Ascending aorta (tissue), 2 donors: ENCODE results near the gene TMEM256. TPM values are rescaled to one million over a fixed set of nuclear protein-coding genes. Genes with fewer than 3 reads are reported as not detected.

ENCODE experiments used
- DNase-seq, 2 donors: peaks; one replicate each; pipeline ENCODE4 v3.0.0-alpha.2; 2019; ENCODE audit warnings: low spot score in 2 of 2
- H3K27ac ChIP-seq, 2 donors: fragments of 200-600 bp; sonication (generic); one replicate each; pipeline ENCODE4 v1.5.1; 2016 to 2017; ENCODE audit warnings: mild to moderate bottlenecking in 1 of 2
- H3K27me3 ChIP-seq: fragments of 200-600 bp; sonication (generic); one replicate; pipeline ENCODE4 v1.5.1; 2017
- H3K36me3 ChIP-seq, 2 donors: fragments of 200-600 bp; sonication (generic); one replicate each; pipeline ENCODE4 v1.5.1; 2016
- H3K4me1 ChIP-seq, 2 donors: fragments of 200-600 bp; sonication (generic); one replicate each; pipeline ENCODE4 v1.5.1; 2016 to 2017; ENCODE audit warnings: mild to moderate bottlenecking in 1 of 2
- H3K4me3 ChIP-seq, 2 donors: fragments of 200-600 bp; sonication (generic); one replicate each; pipeline ENCODE4 v1.5.1; 2016 to 2017; ENCODE audit warnings: mild to moderate bottlenecking in 1 of 2
- H3K9me3 ChIP-seq, 2 donors: fragments of 200-600 bp; sonication (generic); one replicate each; pipeline ENCODE4 v1.5.1; 2016
- CTCF ChIP-seq, 3 experiments: fragments of 200-600 bp in 2 of 3; fragments of 450-650 bp in 1 of 3; sonication (generic) in 2 of 3; IDR thresholded peaks; one replicate each; pipeline ENCODE4 v1.5.1; 2016 to 2019; ENCODE audit warnings: antibody characterized with exemption in 3 of 3, mild to moderate bottlenecking in 1 of 3, moderate library complexity in 1 of 3
- intact Hi-C: fragments of 100-400 bp; cut with DNase I; formaldehyde crosslinking; loops from one replicate; pipeline ENCODE4 v1.15.1; 2023
- total RNA-seq: library from RNA; depleted of rRNA; stranded (reverse); fragments of >200 nt; gene quantifications from one replicate; pipeline ENCODE4 v1.1.0, GENCODE V29; 2016

TMEM256 gene
- total RNA-seq, 1 donor from 2014 or later = 241 TPM

GRCh38 chr17:7361906-7362305 is 42.0 kb downstream of the TMEM256 start:
- Histone ChIP-seq H3K27me3 (no peaks in the 10 kb centered on the region), H3K36me3 (no peaks in the 10 kb centered on the region), H3K9me3 (no peaks in the 10 kb centered on the region), H3K27ac (no peak overlapping the region), H3K4me1 (no peaks in the 10 kb centered on the region), H3K4me3 (no peak overlapping the region)
- no peak for TF ChIP-seq CTCF (IDR thresholded peaks at IDR 0.05)
- no peak for DNase-seq
- intact Hi-C loops = no loop called here

DNA sequence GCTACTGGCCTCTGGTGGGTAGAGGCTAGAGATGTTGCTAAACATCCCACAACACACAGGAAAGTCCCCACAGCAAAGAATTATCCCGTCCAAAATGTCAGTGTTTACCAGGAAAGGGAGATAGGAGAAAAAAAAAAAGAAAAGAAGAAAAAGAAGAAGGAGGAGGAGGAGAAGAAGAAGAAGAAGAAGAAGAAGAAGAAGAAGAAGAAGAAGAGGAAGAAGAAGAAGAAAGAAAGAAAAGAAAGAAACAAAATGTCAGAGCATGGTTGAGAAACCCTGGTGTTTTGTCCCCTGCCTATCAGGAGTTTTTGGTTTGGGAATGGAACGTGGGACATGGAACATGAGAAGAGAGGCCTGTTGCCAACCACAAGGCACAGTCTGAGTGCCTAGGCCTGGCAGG is 46.5 kb downstream of the TMEM256 start:
- intact Hi-C loops = no loop called here
- no peak for DNase-seq
- no peak overlapping the region for H3K27ac ChIP-seq

DNA sequence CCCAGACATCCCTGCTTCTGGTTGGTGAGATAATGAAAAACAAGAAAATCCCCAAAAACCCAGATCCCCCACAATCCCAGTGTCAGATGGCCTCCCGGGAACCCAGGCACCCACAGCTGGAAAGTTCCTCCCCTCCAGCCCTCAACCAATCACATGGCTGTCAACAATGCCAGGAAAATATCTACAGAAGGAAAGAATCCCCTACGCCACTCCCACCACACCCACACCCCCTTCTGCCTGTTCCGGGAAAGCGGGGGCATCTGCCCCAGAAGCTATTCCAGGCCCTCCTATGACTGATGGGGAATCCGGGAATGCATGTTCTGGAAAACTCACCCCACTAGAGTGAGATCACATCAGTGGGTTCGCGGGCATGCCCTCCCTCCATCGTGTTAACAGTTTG is 47.1 kb downstream of the TMEM256 start:
- no peak for DNase-seq
- H3K36me3 ChIP-seq = no peaks in the 10 kb centered on the region
- H3K9me3 ChIP-seq = no peaks in the 10 kb centered on the region
- intact Hi-C loops = loop anchor here (1.0 kb wide), 1 partner anchor 82 kb away; no protein-coding TSS in a partner anchor
- no peak for TF ChIP-seq CTCF (IDR thresholded peaks at IDR 0.05)
- peaks cover 11 to 27% of the 10 kb centered on the region in 2 donors for H3K4me1 ChIP-seq
- no peaks in the 10 kb centered on the region for H3K27me3 ChIP-seq
- no peak overlapping the region for H3K4me3 ChIP-seq
- no peak overlapping the region for H3K27ac ChIP-seq

More for the DNA sequence above, 46.5 kb downstream of the TMEM256 start:
- no peaks in the 10 kb centered on the region for H3K9me3 ChIP-seq
- no peak for TF ChIP-seq CTCF (IDR thresholded peaks at IDR 0.05)
- no peaks in the 10 kb centered on the region for H3K36me3 ChIP-seq
- no peak overlapping the region for H3K4me3 ChIP-seq
- no peaks in the 10 kb centered on the region for H3K27me3 ChIP-seq
- peaks cover 11 to 27% of the 10 kb centered on the region in 2 donors for H3K4me1 ChIP-seq

- Histone ChIP-seq H3K9me3 (no peaks in the 10 kb centered on the region), H3K27ac (no peak overlapping the region), H3K36me3 (no peaks in the 10 kb centered on the region), H3K4me1 (peaks cover 11 to 27% of the 10 kb centered on the region in 2 donors), H3K4me3 (no peak overlapping the region), H3K27me3 (no peaks in the 10 kb centered on the region)
- peak; percentile 43 to 87 for DNase-seq
- peak; percentile 82 to 85 (median 85) for TF ChIP-seq CTCF (IDR thresholded peaks at IDR 0.05)
- intact Hi-C loops = loop anchor here (1.0 kb wide), 1 partner anchor 82 kb away; no protein-coding TSS in a partner anchor
Measured at GRCh38 chr17:7356072-7356549, 47.8 kb downstream of the TMEM256 start.

- Histone ChIP-seq H3K27me3 (no peaks in the 10 kb centered on the region), H3K27ac (peak overlapping the region in 1 of 2 donors; percentile 24), H3K9me3 (no peaks in the 10 kb centered on the region), H3K4me3 (no peak overlapping the region), H3K36me3 (no peaks in the 10 kb centered on the region), H3K4me1 (peaks cover 11 to 27% of the 10 kb centered on the region in 2 donors)
- intact Hi-C loops = no loop called here
- DNase-seq = no peak
- TF ChIP-seq CTCF (IDR thresholded peaks at IDR 0.05) = no peak
Measured at GRCh38 chr17:7355573-7355972, 48.3 kb downstream of the TMEM256 start.

DNA sequence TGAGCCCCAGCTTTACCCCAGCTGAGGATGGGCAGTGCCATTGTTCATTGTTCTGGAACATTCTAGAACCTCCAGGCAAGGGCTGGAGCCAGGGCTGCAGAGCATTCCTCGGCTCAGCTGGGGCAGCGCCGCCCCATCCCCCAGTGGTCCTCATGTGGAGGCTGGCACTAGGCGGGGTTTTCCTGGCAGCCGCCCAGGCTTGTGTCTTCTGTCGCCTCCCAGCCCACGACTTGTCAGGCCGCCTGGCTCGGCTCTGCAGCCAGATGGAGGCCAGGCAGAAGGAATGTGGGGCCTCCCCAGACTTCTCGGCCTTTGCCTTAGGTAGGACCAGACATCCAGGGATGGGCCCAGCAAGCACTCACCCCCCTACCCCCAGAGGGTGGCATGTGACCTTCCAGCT is 48.8 kb downstream of the TMEM256 start, which contains the start of gene TMEM95:
Gene TMEM95, plus strand, starts transcription at position 104 of the 400 bp plus-strand sequence. Its CDS starts 49 bp downstream, at position 153.
- peak within 1 kb of the TSS; percentile 4 to 24 for H3K27ac ChIP-seq
- no peaks in the 10 kb centered on the region for H3K27me3 ChIP-seq
- H3K4me3 ChIP-seq = peak within 1 kb of the TSS in 1 of 2 donors; percentile 98
- no peaks in the 10 kb centered on the region for H3K36me3 ChIP-seq
- H3K9me3 ChIP-seq = no peaks in the 10 kb centered on the region
- DNase-seq = no peak
- TF ChIP-seq CTCF (IDR thresholded peaks at IDR 0.05) = no peak
- H3K4me1 ChIP-seq = peaks cover 11 to 27% of the 10 kb centered on the region in 2 donors
- intact Hi-C loops = no loop called here
